ENCODE data around the gene MTURN.

- no peak for TF ChIP-seq CTCF (IDR thresholded peaks at IDR 0.05)
- no peak for TF ChIP-seq EZH2phosphoT487 (IDR thresholded peaks at IDR 0.05)
These were observed 20.1 kb upstream of the MTURN start for GRCh38 chr7:30114536-30115238.

Measured in neural progenitor cell (in vitro differentiated cells).